H7 (cell line): Measurements from ENCODE around the gene TOPAZ1. TPM values are rescaled to one million over a fixed set of nuclear protein-coding genes. Genes with fewer than 3 reads are reported as not detected.
"Not testable (repeated sequence)": the region's sequence is repeated elsewhere in the genome, so short reads cannot be mapped to it uniquely, and the experiment has no call there.

Experiments
- DNase-seq: peaks from one replicate; pipeline ENCODE4 v3.0.0; 2012
- H3K27me3 ChIP-seq: 2 replicates; pipeline ENCODE4 v1.6.0; 2011; ENCODE audit warnings: mild to moderate bottlenecking, low read length; ENCODE audit not compliant: control insufficient read depth, insufficient read depth
- H3K36me3 ChIP-seq: replicated peaks from 2 replicates; pipeline ENCODE4 v1.5.1; 2011; ENCODE audit warnings: low read length; ENCODE audit not compliant: control insufficient read depth, insufficient read depth
- H3K4me3 ChIP-seq: 2 replicates; pipeline ENCODE4 v1.5.1; 2011; ENCODE audit warnings: low read depth, mild to moderate bottlenecking, control low read depth, low read length, moderate library complexity; ENCODE audit not compliant: insufficient read depth
- total RNA-seq: library from RNA; depleted of rRNA; stranded (reverse); fragments of >200 nt; shearing (Covaris generic); gene quantifications from 2 replicates; pipeline ENCODE4 v1.2.3, GENCODE V29; 2014

Gene TOPAZ1
- total RNA-seq, 1 experiment from 2014 or later = not detected

DNA sequence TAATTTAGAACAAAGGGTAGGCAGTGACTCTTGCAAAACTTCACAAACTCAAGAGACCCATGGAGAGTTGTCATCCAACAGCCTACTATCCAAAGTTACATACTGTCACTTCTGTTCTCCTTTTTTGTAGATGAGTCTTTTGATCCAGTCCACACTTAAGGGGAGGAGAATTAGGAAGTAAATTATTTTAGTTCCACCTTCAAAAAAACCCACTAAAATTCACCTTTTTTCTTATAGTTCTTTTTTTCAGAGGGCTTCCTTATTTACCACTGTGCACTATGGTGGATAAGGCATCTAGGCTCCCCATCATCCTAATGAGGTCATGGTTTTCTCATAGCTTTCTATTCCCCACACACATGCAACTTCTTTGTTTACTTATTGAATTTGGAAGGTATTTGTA is 88.3 kb downstream of the TOPAZ1 start:
- Histone ChIP-seq H3K4me3 (no peak overlapping the region), H3K36me3 (no peaks in the 10 kb centered on the region), H3K27me3 (no peaks in the 10 kb centered on the region)
- no peak for DNase-seq

DNA sequence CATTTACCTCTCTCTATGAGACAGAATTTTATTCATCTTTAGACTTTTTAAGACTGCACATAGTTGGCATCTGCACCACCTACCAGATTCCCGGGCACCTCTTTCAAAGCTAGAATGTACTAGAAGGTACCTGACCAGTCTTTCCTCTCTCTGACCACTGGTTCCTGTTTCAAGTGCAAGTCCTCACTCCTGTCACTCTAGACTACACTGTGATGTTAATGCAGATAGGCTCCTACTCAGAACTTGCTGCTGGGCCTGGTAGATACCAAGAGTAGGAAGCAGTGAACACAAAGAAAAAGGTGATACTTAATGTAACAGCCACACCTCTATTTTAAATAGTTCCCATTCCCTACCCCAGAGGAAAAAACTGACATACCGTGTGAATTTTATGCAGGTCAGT is 88.8 kb downstream of the TOPAZ1 start:
- DNase-seq = no peak

DNA sequence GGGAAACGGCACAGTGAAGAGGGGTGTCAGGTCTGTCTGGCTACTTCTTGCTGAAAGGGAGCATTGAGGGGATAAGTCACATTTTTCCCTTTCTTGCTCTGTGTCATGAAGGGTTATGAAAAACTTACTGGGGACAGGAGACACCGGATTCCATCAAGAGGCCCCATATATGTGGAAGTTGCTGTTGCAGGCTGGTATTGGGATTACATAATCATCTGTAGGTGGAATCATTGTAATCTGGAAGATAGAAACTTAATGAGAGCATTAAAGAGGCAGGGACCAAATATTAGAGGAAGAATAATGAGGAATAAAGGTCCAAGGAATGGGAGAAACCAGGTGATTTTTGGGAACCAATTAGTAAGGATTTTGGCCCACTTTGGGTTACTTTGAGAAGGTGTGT is 92.6 kb downstream of the TOPAZ1 start:
- Histone ChIP-seq H3K36me3 (no peaks in the 10 kb centered on the region), H3K27me3 (no peaks in the 10 kb centered on the region), H3K4me3 (no peak overlapping the region)
- DNase-seq = no peak

More for the DNA sequence above, 88.8 kb downstream of the TOPAZ1 start:
- Histone ChIP-seq H3K27me3 (no peaks in the 10 kb centered on the region), H3K36me3 (no peaks in the 10 kb centered on the region), H3K4me3 (no peak overlapping the region)

DNA sequence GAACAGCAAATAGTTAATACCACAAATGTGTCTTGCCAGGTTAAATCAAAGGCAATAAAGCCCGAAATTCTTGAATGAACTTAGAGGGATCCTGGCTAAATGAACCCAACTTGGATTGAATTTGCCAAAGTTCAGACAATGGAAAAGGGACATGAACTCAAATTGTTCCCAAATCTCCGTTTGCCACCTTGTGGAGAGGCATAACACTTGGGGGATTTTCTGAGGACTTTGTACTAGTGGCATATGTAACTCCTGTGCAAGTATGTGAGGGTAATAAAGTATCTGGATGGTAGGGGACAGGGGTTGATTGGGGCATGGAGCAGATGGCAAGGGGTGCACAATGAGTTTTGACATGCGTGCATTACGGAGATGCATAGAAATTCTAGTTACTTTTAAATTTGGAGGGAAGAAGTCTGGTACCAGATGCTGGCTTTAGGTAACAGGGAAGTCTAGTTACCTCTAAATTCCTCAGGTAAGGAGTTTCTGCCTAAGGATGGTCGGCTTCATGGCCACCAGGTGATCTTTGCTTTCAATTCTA is 95.6 kb downstream of the TOPAZ1 start:
- no peak for DNase-seq
- H3K36me3 ChIP-seq = no peaks in the 10 kb centered on the region
- H3K27me3 ChIP-seq = no peaks in the 10 kb centered on the region
- peak overlapping the region; percentile 71 for H3K4me3 ChIP-seq

DNA sequence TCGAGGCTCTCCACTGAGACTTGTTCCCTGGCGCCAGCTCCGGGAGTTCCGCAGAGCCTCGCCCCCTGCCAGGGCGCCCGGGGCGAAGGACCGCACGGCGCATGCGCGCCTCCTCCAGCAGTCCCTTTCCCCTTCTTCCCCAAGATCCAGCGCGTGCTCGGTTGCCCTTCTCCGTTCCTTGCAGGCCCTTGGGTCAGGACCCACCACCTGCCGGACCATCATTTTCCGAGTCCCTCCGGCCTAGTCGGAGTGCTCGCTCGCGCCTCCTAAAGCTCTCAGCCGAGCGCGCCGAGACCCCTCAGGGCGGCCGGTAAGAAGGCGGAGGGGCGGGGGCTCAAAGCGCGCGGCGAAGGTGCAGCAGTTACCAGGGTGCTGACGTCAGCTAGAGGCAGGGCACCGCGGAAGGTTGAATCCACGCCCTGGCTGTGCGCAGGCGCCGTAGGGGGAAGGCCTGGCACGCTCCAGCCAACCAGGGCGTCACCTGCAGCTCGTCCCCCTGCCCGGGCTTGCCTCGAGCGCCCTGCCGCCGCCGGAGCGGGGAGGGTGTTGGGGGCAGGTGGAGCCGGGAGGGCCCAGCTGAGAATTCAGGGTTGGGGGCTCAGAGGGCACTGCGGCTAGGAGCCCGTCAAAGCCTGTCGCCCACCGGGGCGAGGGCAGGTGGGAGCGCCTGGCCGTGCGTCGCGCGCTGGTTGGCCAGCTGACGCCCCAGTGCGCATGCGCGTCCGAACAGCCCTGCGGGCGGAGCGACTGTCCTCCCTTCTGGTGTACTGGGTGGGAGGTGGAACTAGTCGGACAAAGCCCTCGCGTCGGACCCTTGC is 96.5 kb downstream of the TOPAZ1 start, which contains the start of gene TCAIM:
Gene TCAIM (plus strand): TSS at position 757 of the 818 bp plus-strand sequence. CDS start 16,017 bp downstream, outside the sequence.
- Histone ChIP-seq H3K27me3 (no peaks in the 10 kb centered on the region), H3K36me3 (no peaks in the 10 kb centered on the region), H3K4me3 (peak within 1 kb of the TSS; percentile 71)
- peak; percentile 95 for DNase-seq

DNA sequence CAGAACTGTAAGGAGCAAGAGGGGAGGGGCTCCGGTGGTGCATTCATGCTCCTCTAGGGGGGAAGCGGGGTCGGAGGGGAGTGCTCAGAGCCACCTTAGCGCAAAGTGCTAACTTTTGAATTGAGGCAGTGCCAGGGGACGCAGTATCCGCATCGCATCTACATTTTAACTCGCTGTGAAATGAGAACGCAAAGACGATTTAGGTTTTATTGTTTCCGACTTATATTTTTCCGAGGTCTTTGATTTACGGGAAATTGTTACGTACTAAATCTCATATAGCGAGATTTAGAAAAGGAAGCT is 97.1 kb downstream of the TOPAZ1 start:
- Histone ChIP-seq H3K36me3 (no peaks in the 10 kb centered on the region), H3K27me3 (no peaks in the 10 kb centered on the region), H3K4me3 (peak overlapping the region; percentile 71)
- no peak for DNase-seq

DNA sequence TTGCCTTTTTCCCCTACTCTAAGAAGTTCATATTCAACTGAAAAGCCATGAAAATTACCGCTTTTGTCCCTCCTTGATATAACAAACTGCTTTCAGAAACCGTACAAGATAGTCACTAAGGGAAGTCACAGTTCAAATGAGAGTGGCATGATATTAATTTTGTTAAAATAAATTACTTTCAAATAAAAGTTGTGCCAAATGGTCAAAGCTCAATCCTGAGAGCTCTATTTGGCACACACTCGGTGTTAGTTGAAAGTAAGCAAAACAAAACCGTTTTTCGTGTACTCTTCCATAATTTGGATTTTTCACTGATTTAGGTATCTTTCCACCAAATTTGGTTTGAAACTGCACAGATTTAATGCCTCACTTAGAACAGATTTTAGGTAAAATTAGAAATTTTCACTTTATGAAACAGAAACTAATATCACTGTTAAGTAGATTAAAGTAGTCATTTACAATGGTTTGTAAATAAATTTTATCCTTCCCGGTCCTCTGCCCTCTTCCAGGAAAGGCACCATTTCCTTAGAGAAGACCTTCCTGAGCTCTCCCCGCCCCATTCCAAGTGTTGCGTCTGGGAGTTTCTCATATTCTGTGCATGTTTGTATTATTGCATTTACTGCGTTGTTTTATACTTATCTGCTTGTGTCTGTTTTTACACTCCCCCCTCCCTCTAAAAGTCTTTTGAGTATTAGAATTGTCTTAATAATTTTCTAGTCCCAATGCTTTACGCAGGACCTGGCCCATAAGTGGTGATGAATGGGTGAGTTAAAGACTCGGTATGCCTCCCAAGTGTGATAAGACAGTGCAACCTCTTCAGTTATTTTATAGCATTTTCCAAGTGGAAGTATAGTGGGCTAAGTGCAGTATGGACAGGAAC is 97.7 kb downstream of the TOPAZ1 start:
- no peaks in the 10 kb centered on the region for H3K36me3 ChIP-seq
- no peaks in the 10 kb centered on the region for H3K27me3 ChIP-seq
- peak overlapping the region; percentile 71 for H3K4me3 ChIP-seq
- no peak for DNase-seq

DNA sequence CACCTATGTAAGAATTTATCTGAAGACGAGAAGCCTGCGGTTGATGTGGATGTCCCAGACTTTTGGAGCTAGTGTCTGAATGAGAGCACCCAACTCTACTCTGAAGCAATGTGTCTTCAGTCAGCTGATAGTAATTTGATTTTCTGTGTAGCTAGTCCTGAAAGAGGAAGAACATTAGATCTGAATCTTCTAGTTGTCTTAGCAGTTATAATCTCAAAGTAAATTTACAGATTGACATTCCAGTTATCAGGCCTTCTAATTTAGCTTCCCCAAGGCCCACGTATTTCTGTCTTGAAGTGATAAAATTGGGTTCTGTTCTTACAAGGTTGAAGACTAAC is 98.3 kb downstream of the TOPAZ1 start:
- DNase-seq = no peak
- no peaks in the 10 kb centered on the region for H3K27me3 ChIP-seq
- no peak overlapping the region for H3K4me3 ChIP-seq
- H3K36me3 ChIP-seq = no peaks in the 10 kb centered on the region

DNA sequence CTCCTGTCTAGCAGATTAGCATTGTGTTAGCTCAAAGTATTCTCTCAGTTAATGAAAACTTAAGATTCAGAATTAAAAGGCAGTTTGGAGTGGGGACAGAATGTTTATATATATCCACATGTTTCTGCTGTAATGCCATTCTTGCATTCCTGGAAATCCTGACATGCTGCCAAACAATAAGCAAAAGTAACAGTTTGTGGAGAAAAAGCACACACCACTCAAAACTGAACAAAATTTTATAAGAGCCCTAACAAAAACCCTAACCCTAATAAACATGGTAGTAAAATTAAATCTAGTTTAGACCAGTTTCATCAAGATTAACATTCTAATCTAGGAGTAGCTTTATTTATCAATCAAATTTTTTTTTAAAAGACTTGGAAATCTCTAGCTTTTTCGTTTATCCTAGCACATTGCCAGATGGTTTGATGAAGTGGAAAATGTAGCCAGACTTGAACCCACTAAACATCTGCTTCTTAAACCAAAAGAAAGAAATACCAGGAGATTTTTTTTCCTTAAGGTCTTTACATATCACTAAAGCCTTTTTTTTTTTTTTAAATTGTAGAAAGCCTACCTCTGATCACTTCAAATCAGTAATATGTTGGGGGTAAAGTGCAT is 100.6 kb downstream of the TOPAZ1 start:
- no peak overlapping the region for H3K4me3 ChIP-seq
- no peaks in the 10 kb centered on the region for H3K36me3 ChIP-seq
- H3K27me3 ChIP-seq = no peaks in the 10 kb centered on the region
- DNase-seq = no peak

DNA sequence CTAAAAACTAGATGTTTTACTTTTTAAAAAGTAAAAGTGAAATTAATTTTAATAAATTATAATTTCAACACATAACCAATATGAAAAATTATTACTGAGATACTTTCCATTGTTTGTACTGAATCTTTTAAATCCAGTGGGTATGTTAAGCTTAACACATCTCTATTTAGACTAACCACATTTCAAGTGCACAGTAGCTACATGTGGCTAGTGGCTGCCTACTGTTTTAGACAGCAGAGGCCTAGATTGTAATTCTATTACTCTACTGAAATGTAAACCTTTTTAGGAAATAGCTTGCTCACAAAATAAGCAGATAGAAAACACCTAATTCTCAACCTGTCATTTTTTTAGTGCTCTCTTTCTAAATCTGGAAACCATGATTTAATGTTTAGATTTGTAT is 101.7 kb downstream of the TOPAZ1 start:
- no peaks in the 10 kb centered on the region for H3K36me3 ChIP-seq
- no peaks in the 10 kb centered on the region for H3K27me3 ChIP-seq
- DNase-seq = no peak
- no peak overlapping the region for H3K4me3 ChIP-seq

DNA sequence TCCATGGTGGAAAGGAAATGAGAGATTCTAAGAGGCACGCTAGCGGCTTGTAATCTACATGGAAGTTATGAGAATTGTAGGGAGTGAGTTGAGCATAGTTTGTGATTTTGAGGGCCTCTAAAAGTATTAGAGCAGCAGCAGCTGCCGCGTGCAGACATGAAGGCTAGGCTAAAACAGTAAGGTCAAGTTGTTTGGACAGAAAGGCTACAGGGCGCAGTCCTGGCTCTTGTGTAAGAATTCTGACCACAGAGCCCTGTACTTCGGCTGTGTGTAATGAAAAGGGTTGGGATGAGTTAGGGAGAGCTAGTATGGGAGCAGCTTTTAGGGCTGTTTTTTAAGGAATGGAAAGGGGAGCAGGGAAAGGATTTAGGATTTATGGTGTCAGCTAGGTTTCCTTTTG is 104.9 kb downstream of the TOPAZ1 start:
- not testable (repeated sequence) for H3K27me3 ChIP-seq, H3K4me3 ChIP-seq, H3K36me3 ChIP-seq, DNase-seq

DNA sequence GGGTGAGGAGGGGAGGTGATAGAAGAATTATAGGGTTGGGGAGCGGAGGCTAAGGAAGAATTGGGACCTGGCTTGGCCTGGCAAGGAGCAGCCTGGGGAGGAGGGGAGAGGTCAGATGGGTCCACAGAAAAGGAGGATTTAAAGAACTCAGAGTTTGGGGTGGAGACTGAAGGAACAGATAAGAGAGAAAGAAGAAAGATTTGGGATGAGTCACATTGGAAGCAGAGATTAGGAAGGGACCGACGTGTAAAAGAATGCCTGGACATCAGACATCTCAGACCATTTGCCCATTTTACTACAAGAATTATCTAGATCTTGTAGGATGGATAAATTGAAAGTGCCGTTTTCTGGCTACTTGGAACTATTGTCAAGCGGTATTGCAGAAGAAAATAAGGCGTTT is 107.3 kb downstream of the TOPAZ1 start:
- Histone ChIP-seq H3K4me3 (no peak overlapping the region), H3K36me3 (no peaks in the 10 kb centered on the region), H3K27me3 (no peaks in the 10 kb centered on the region)
- no peak for DNase-seq

DNA sequence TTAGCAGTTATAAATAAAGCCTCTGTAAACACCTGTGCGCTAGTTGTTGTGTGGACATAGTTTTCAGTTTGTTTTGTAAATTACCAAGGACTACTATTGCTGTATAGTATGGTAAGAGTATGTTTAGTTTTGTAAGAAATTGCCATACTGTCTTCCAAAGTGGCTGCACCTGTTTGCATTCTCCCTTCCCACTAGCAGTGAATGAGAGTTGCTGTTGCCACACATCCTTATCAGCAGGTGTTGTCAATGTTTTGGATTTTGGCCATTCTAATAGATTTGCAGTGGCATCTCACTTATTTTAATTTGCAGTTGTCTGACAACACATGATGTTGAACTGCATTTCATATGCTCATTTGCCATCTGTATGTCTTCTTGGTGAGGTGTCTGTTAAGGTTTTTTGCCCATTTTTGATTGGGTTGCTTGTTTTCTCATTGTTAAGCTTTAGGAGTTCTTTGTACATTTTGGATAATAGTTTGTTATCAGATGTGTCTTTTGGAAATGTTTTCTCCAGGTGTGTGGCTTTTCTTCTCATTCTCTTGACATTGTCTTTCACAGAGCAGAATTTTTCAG is 111.8 kb downstream of the TOPAZ1 start:
- no peak for DNase-seq
- no peaks in the 10 kb centered on the region for H3K27me3 ChIP-seq
- H3K4me3 ChIP-seq = no peak overlapping the region
- H3K36me3 ChIP-seq = no peaks in the 10 kb centered on the region

DNA sequence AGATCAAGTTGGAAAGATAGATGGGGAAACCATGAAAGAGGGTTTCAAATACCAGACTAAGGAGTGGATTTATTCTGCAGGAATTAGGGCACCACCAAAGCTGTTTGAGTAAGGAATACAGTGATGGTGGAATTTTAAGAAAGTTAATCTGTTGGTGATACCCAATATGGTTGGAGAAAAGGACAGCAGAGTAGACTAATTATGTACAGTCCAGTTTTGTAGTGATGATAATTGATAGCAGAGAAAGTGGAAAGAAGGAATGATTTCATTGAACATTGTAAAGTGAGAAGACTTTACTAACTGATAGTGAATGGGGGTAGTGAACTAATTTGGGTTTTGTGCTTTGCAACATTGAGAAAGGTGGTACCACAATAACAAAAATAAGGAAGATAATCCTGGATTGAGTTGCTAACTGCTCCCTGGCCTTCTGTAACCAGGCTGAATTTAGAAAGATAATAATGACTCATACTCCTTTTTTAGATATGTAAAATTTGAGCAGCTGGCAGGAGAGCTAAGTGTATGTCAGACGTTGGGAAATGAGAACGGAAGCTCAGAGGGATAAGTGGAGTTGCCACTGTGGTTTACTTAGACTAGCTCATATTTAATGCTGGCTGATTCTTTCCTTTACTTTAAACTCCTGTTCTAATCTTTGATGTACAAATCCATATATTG is 113.8 kb downstream of the TOPAZ1 start:
- no peak for DNase-seq

More for the DNA sequence above, 113.8 kb downstream of the TOPAZ1 start:
- Histone ChIP-seq H3K36me3 (no peaks in the 10 kb centered on the region), H3K4me3 (no peak overlapping the region), H3K27me3 (no peaks in the 10 kb centered on the region)
